Small intestine (tissue), 7 donors: Measurements from ENCODE around the gene M1AP. TPM values are rescaled to one million over a fixed set of nuclear protein-coding genes. Genes with fewer than 3 reads are reported as not detected.

ENCODE experiments used
- DNase-seq, 2 donors: peaks; one replicate each; pipeline versions ENCODE4 v3.0.0 to v3.0.0-alpha.2; 2013
- FAIRE-seq: peaks from 2 replicates; lab custom pipeline; 2012; peaks lifted over from hg19 to GRCh38; lab: Jason Lieb, UNC
- H3K27ac ChIP-seq, 3 donors: one replicate each; pipeline ENCODE4 v1.5.1; 2013; ENCODE audit warnings: low read length in 2 of 3, mild to moderate bottlenecking in 2 of 3, control low read depth in 1 of 3, inconsistent platforms in 1 of 3, low read depth in 1 of 3, moderate library complexity in 1 of 3
- H3K27me3 ChIP-seq, 3 donors: one replicate each; pipeline ENCODE4 v1.6.1; 2013; ENCODE audit warnings: low read length in 3 of 3, inconsistent platforms in 1 of 3; ENCODE audit not compliant: control insufficient read depth in 3 of 3, insufficient read depth in 3 of 3
- H3K36me3 ChIP-seq, 3 donors: one replicate each; pipeline ENCODE4 v1.6.1; 2013; ENCODE audit warnings: low read length in 3 of 3, inconsistent platforms in 1 of 3, low read depth in 1 of 3, mild to moderate bottlenecking in 1 of 3, moderate library complexity in 1 of 3; ENCODE audit not compliant: control insufficient read depth in 3 of 3, insufficient read depth in 2 of 3
- H3K4me1 ChIP-seq, 3 donors: one replicate each; pipeline ENCODE4 v1.6.1; 2013; ENCODE audit warnings: low read length in 2 of 3, inconsistent platforms in 1 of 3, low read depth in 1 of 3, mild to moderate bottlenecking in 1 of 3, moderate library complexity in 1 of 3; ENCODE audit not compliant: control insufficient read depth in 3 of 3, insufficient read depth in 2 of 3
- H3K4me3 ChIP-seq, 3 donors: one replicate each; pipeline ENCODE4 v1.5.1; 2013; ENCODE audit warnings: low read length in 3 of 3, control low read depth in 1 of 3, inconsistent platforms in 1 of 3, low read depth in 1 of 3, mild to moderate bottlenecking in 1 of 3, moderate library complexity in 1 of 3
- H3K9me3 ChIP-seq, 2 donors: one replicate each; pipeline ENCODE4 v1.6.1; 2013; ENCODE audit warnings: low read depth in 1 of 2, low read length in 1 of 2; ENCODE audit not compliant: control insufficient read depth in 2 of 2, insufficient read depth in 1 of 2
- WGBS, 3 donors: extraction: QIAGEN DNeasy Blood & Tissue Kit; methylation state at CpG; one replicate each; pipeline ENCODE4 v1.1.7; 2013; 5-methylcytosine and 5-hydroxymethylcytosine counted together
- polyA plus RNA-seq, 4 donors: library from polyadenylated mRNA; stranded (reverse) in 3 of 4; unstranded in 1 of 4; fragments of 200-250 nt in 3 of 4; fragments of 120-200 nt in 1 of 4; gene quantifications; one replicate each; pipeline versions ENCODE4 v1.2.1 to v1.2.3, GENCODE V29; 2013
- donor health status: healthy with polysubstance abuse.
- donor health status: control.
- donor health status: control.
- donor health status: Bipolar disorder and iron deficiency.
- donor health status: healthy.

Gene M1AP
- polyA plus RNA-seq, 4 donors, result 0.12 to 0.13 TPM; not detected in 2

DNA sequence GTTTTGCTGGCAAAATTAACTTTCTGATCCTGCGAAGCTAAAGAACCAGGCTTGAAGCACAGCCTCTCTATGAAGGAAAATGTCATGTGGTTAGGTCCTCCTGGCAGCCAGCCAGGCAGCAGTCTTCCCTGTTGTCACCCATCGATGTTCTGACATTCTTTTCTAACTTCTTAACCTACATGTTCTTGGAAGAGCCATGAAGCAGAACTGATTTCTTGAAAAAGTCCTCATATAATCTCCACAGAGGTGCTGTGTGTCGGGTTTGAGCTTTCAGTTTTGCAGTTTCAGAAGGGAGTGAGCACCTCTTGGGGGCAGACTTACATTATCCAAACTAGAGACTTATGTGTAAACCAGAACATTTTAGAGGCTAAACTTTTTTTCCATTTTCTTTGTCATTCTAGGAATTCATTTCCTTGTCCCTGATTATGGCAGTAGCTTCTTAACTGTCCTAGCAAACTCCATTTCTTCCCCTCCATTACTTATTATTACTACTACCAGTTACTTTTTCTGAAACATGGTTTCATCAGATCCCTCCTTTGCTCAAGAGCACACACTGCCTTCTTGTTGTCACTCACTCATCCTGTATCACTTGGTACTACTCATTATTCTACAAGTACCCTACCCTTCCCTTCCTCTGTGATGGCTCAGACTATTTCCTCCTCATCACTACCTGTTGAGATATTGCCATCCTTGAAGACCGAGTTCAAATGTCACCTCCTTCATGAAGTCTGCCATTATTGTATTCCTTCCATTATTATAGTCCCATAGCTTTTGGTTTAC lies 62.5 kb downstream of the M1AP start:
- 46 to 63% (median 54%) methylated on average over 4 of the region's 4 CpGs for WGBS, 3 donors
- Histone ChIP-seq H3K4me1 (no peaks in the 10 kb centered on the region), H3K36me3 (no peaks in the 10 kb centered on the region), H3K9me3 (no peaks in the 10 kb centered on the region), H3K27ac (no peak overlapping the region), H3K27me3 (peaks cover 0 to 5% (median 0%) of the 10 kb centered on the region in 3 donors), H3K4me3 (no peak overlapping the region)
- DNase-seq (no peak), FAIRE-seq (no peak)

DNA sequence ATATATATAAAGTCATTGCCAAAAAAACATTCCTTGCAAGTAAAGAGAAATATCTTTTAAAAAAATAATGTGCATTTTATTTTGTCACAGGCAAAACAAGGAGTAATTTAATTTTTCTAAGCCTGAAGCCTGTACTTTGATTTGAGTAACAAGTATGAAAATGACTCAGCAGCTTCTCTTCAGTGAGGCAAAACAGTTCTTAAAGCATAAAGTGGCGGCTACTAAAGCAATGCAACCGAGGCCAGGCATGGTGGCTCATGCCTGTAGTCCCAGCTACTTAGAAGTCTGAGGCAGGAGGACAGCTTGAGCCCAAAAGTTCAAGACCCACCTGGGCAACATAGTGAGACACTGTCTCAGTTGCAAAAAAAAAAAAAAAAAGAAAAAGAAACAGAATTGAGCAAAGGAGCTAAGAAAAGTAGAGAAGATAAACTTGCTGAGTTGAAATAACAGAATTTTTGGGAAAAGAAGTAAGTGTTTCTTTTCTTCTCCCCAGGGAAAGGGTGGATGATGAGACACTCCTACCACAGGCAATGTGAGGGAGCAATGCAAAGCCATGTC lies 64.0 kb downstream of the M1AP start:
- FAIRE-seq (no peak), DNase-seq (no peak)
- 58 to 78% (median 64%) methylated on average over 2 of the region's 2 CpGs for WGBS, 3 donors
- H3K9me3 ChIP-seq, result no peaks in the 10 kb centered on the region
- no peak overlapping the region for H3K27ac ChIP-seq
- H3K4me3 ChIP-seq, result no peak overlapping the region
- peaks cover 0 to 4% (median 0%) of the 10 kb centered on the region in 3 donors for H3K27me3 ChIP-seq
- no peaks in the 10 kb centered on the region for H3K36me3 ChIP-seq
- no peaks in the 10 kb centered on the region for H3K4me1 ChIP-seq

- DNase-seq (no peak), FAIRE-seq (no peak)
- H3K4me1 ChIP-seq, result no peaks in the 10 kb centered on the region
- no peak overlapping the region for H3K27ac ChIP-seq
- H3K4me3 ChIP-seq, result no peak overlapping the region
- peaks cover 0 to 4% (median 0%) of the 10 kb centered on the region in 3 donors for H3K27me3 ChIP-seq
- H3K36me3 ChIP-seq, result no peaks in the 10 kb centered on the region
- no peaks in the 10 kb centered on the region for H3K9me3 ChIP-seq
Measured at GRCh38 chr2:74583504-74583903, 64.6 kb downstream of the M1AP start.

DNA sequence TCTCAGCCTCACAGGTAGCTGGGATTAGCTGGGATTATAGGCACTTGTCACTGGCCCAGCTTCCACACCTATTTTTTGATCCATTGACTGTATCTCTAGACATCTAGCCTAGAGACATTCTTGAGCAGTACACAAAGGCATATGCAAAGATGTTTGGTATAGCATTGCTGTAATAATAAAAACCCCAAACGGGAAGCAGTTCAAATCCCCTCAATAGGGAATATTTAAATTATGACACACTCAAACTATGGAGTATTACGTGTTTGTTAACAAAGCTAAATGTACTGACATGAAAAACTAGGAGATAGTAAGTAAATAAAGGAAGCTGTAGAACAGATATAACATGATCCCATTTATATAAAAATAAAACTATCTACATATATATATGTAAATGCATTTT lies 65.9 kb downstream of the M1AP start:
- H3K4me3 ChIP-seq, result no peak overlapping the region
- peaks cover 0 to 4% (median 0%) of the 10 kb centered on the region in 3 donors for H3K27me3 ChIP-seq
- 84 to 93% (median 91%) methylated on average over 2 of the region's 2 CpGs for WGBS, 3 donors
- H3K27ac ChIP-seq, result no peak overlapping the region
- FAIRE-seq, result no peak
- H3K36me3 ChIP-seq, result no peaks in the 10 kb centered on the region
- no peaks in the 10 kb centered on the region for H3K9me3 ChIP-seq
- no peak for DNase-seq
- H3K4me1 ChIP-seq, result no peaks in the 10 kb centered on the region

- FAIRE-seq, result no peak
- WGBS, 3 donors, result 47 to 79% (median 64%) methylated on average over 3 of the region's 3 CpGs
Measured at GRCh38 chr2:74581463-74581862, 66.7 kb downstream of the M1AP start.

GRCh38 chr2:74578408-74578807 lies 69.7 kb downstream of the M1AP start:
- 70 to 92% (median 81%) methylated on average over 3 of the region's 3 CpGs for WGBS, 3 donors
- DNase-seq (no peak), FAIRE-seq (no peak)
- no peak overlapping the region for H3K4me3 ChIP-seq
- no peak overlapping the region for H3K27ac ChIP-seq
- peaks cover 0 to 10% (median 0%) of the 10 kb centered on the region in 3 donors for H3K27me3 ChIP-seq
- H3K36me3 ChIP-seq, result no peaks in the 10 kb centered on the region
- no peaks in the 10 kb centered on the region for H3K4me1 ChIP-seq
- no peaks in the 10 kb centered on the region for H3K9me3 ChIP-seq

More at GRCh38 chr2:74581463-74581862, 66.7 kb downstream of the M1AP start:
- no peak overlapping the region for H3K27ac ChIP-seq
- no peaks in the 10 kb centered on the region for H3K9me3 ChIP-seq
- H3K4me1 ChIP-seq, result no peaks in the 10 kb centered on the region
- no peaks in the 10 kb centered on the region for H3K36me3 ChIP-seq
- no peak for DNase-seq
- H3K27me3 ChIP-seq, result peaks cover 0 to 4% (median 0%) of the 10 kb centered on the region in 3 donors
- H3K4me3 ChIP-seq, result no peak overlapping the region

GRCh38 chr2:74577448-74577847 lies 70.7 kb downstream of the M1AP start:
- DNase-seq (no peak), FAIRE-seq (no peak)
- H3K27ac ChIP-seq, result no peak overlapping the region
- no peak overlapping the region for H3K4me3 ChIP-seq
- no peaks in the 10 kb centered on the region for H3K36me3 ChIP-seq
- WGBS, 3 donors, result 34 to 71% (median 58%) methylated on average over 2 of the region's 2 CpGs
- H3K4me1 ChIP-seq, result no peaks in the 10 kb centered on the region
- peaks cover 0 to 8% (median 0%) of the 10 kb centered on the region in 3 donors for H3K27me3 ChIP-seq
- H3K9me3 ChIP-seq, result no peaks in the 10 kb centered on the region

DNA sequence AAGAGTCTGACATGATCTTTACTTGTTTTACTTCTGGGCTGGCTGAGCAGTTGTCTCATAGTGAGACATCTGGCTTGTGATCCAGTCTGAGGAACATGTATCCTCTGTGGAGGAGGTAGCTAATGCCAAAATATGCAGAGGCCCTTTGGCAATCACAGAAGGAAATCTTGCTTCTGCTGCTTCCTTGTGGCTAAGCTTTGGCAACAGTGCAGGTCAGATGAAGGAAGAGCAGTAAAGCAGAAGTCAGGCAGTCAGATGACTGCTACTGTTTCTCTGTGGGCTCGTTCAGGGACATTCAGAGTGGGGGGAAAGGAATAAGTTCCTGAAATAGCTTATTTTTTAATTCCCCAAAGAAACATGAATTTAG lies 71.3 kb downstream of the M1AP start:
- 41 to 59% (median 55%) methylated on average over 1 of the region's 1 CpG for WGBS, 3 donors
- Histone ChIP-seq H3K27ac (peak overlapping the region in 1 of 3 donors; percentile 52), H3K4me3 (no peak overlapping the region), H3K27me3 (peaks cover 0 to 8% (median 0%) of the 10 kb centered on the region in 3 donors), H3K9me3 (no peaks in the 10 kb centered on the region), H3K36me3 (no peaks in the 10 kb centered on the region), H3K4me1 (no peaks in the 10 kb centered on the region)
- no peak for DNase-seq
- no peak for FAIRE-seq
